PC-9 (cell line): ENCODE data around the gene TMCC1.

Experiments
- CTCF ChIP-seq: fragments of 200-600 bp; sonication (generic); conservative IDR thresholded peaks from 2 replicates; pipeline ENCODE4 v1.6.1; 2017; ENCODE audit warnings: mixed run types, antibody characterized with exemption, mild to moderate bottlenecking, moderate library complexity
- EZH2 ChIP-seq: fragments of 200-600 bp; sonication (generic); IDR thresholded peaks from 2 replicates; pipeline ENCODE4 v1.8.0; 2017; ENCODE audit warnings: antibody characterized with exemption, low read depth

DNA sequence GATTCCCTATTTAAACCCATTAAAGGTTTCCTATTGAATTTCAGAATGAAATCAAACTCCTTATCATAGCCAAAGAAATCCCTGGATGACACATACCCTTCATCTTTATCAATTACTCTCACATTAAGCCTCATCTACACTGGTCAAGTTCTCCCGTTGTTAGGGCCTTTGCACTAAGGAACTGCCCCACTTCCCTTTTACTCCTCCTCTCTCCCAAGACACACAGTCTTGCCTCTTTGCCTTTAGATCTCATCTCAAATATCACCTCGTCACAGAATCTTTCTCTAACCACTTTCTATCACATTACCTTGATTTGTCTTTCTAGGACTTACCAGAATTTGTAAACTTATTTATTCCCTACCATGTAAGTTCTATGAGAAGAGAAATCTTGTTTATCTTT lies 117.6 kb downstream of the TMCC1 start:
- TF ChIP-seq CTCF, result no peak
- TF ChIP-seq EZH2, result no peak
